Activated naive CD4-positive, alpha-beta T cell treated with anti-CD3 and anti-CD28 coated beads, Interleukin-2, amount 50 U/mL, for 72 hours (primary cell): Measurements from ENCODE around the gene BICDL2. TPM values are rescaled to one million over a fixed set of nuclear protein-coding genes. Genes with fewer than 3 reads are reported as not detected.
A peak's percentile ranks its signal among the peaks of the same experiment; 100 is the strongest.

Source experiments
- ATAC-seq, 2 donors: fragments of 150-1000 bp; cut with Tn5 transposase; 2 replicates each; pipeline ENCODE4 v1.10.0; 2021; ENCODE audit warnings: mild to moderate bottlenecking in 2 of 2, moderate library complexity in 2 of 2
- DNase-seq, 2 donors: peaks; one replicate each; pipeline ENCODE4 v3.0.0; 2021 to 2022; ENCODE audit warnings: low spot score in 2 of 2
- H3K27ac Mint-ChIP-seq, 2 donors: one replicate each; pipeline ENCODE4 v1.8.0; 2022; ENCODE audit warnings: mild to moderate bottlenecking in 2 of 2, mixed read lengths in 2 of 2
- H3K36me3 Mint-ChIP-seq, 2 donors: one replicate each; pipeline ENCODE4 v1.8.0; 2022; ENCODE audit warnings: mixed read lengths in 2 of 2
- H3K9me3 Mint-ChIP-seq, 2 donors: one replicate each; pipeline ENCODE4 v1.8.0; 2022; ENCODE audit warnings: mixed read lengths in 2 of 2
- total RNA-seq, 2 donors: library from RNA; stranded (reverse); gene quantifications; one replicate each; pipeline ENCODE4 v1.2.3, GENCODE V29; 2022

Gene BICDL2
- total RNA-seq, 2 donors from 2014 or later: 2.9 TPM; not detected in 1

DNA sequence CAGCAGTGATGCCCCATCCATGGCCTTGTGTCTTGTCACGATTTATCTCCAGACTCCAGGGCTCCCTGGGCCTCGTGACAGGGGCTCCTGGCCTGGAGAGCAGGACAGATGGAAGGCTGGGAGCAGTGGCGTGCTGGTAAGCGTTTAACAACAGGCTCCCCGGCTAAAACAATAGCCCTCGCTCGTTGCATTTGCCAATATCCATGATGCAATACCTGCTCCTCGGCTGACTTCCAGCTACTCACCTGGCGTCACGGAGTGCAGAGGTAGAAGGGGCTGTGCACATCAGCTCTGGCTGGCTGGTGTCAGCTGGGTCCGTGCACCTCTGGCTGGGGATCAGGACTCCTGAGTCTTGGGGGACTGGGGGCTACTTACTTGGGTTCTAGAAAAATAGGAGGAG is 1.5 kb upstream of the BICDL2 start:
- Mint-ChIP-seq H3K9me3 (no peaks in the 10 kb centered on the region), H3K36me3 (no peaks in the 10 kb centered on the region), H3K27ac (no peak overlapping the region)
- ATAC-seq: no peak
- DNase-seq: no peak

- ATAC-seq (no peak), DNase-seq (no peak)
- Mint-ChIP-seq H3K27ac (no peak overlapping the region), H3K36me3 (no peaks in the 10 kb centered on the region), H3K9me3 (no peaks in the 10 kb centered on the region)
Observed at GRCh38 chr16:3035972-3036725, 595 bp downstream of the BICDL2 start.

GRCh38 chr16:3035289-3035971 is 1.3 kb downstream of the BICDL2 start:
- Mint-ChIP-seq H3K36me3 (no peaks in the 10 kb centered on the region), H3K27ac (no peak overlapping the region), H3K9me3 (no peaks in the 10 kb centered on the region)
- no peak for DNase-seq
- no peak for ATAC-seq

- H3K9me3 Mint-ChIP-seq: no peaks in the 10 kb centered on the region
- DNase-seq (no peak), ATAC-seq (no peak)
- no peak overlapping the region for H3K27ac Mint-ChIP-seq
- H3K36me3 Mint-ChIP-seq: peaks cover 0 to 16% of the 10 kb centered on the region in 2 donors
Observed at GRCh38 chr16:3032624-3033023, 4.1 kb downstream of the BICDL2 start.

DNA sequence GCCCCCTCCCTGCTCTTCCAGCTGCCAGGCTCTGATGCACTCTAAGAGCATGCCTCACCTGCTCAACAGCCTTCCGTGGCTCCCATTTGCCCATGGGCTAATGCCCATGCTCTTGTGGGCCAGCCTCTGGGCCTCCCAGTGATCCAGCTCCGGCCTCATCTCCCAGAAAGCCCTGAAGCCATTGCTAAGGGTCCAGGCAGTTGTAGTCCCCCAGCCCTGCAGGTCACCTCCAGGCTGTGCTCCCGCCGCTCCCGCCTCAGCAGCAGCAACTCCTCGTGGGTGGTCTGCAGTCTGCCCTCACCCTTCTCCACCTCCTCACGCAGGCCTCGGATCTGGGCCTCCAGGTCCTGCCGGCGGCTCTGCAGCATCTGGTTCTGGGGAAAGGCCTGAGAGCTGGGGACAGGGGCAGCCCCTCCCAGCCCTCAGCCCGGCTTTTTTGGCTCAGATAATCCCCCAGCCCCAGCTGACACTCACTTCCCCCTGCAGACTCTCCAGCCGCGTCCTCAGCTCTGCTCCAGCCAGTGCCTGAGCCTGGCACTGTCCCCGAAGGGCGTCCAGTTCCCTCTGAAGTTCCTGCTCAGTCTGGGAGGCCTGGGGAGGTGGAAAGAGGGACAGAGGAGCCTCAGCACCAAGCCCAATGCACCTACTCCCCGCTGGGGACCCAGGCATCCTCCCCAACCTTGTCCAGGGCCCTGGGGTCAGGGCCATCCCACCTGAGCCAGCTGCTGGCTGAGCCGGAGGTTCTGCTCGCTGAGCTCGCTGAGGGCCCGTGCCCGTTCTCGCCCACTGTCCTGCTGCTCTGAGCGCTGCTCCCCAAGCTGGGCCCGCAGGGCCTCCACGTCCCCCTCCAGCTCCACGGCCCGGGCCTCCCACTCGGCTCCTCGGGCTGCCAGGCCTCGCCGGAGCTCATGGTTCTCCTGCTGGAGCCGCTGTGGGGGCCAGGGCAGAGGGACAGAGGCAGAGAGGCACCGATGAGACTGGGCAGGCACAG is 6.2 kb downstream of the BICDL2 start:
- DNase-seq (no peak), ATAC-seq (no peak)
- H3K36me3 Mint-ChIP-seq: peaks cover 0 to 24% of the 10 kb centered on the region in 2 donors
- H3K27ac Mint-ChIP-seq: peak overlapping the region in 1 of 2 donors; percentile 55
- H3K9me3 Mint-ChIP-seq: no peaks in the 10 kb centered on the region

DNA sequence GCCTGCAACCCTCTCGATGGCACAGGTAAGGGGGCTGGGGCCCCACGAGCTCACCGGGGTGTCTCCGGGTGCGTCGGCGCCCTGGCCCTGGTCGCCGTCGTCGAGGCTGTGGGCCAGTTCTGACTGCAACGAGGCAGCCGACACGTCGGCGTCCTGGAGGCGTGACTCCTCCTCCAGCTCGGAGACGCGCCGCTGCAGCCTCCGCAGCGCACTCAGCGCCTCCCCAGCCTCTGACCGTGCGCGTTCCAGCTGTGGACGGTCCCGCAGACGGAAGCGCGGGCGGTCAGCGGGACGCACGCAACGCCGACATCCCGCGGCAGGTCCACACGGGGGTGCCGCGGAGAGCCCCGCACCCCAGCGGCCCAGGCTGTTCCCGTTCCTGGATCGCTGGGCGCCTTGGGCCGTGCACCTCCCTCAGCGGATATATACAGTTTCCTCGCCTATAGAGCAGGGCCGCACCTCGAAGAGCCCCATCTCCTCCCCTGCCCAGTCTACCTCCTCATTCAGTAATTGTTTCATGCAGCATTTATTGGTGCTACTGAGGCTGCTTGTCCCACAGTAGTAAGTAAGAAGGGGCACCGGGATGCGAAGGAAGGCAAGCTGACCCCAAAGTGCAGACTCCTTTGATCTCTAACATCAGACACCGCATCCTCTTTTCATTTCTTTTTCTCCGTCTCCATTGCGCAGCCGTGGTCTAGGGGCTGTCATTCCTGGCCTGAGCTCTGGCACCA is 7.1 kb downstream of the BICDL2 start:
- peak in 1 of 2 donors; percentile 70 for DNase-seq
- Mint-ChIP-seq H3K9me3 (no peaks in the 10 kb centered on the region), H3K27ac (peak overlapping the region in 1 of 2 donors; percentile 55), H3K36me3 (peaks cover 0 to 24% of the 10 kb centered on the region in 2 donors)
- peak; percentile 43 to 65 for ATAC-seq

- DNase-seq (no peak), ATAC-seq (no peak)
- Mint-ChIP-seq H3K36me3 (peaks cover 5 to 29% of the 10 kb centered on the region in 2 donors), H3K9me3 (no peaks in the 10 kb centered on the region), H3K27ac (no peak overlapping the region)
Observed at GRCh38 chr16:3028716-3029319, 7.9 kb downstream of the BICDL2 start.

GRCh38 chr16:3027983-3028715 is 8.6 kb downstream of the BICDL2 start:
- DNase-seq: peak; percentile 83 to 96
- ATAC-seq: peak; percentile 43 to 56
- Mint-ChIP-seq H3K9me3 (no peaks in the 10 kb centered on the region), H3K27ac (no peak overlapping the region), H3K36me3 (peaks cover 5 to 29% of the 10 kb centered on the region in 2 donors)

GRCh38 chr16:3027489-3027795 is 9.3 kb downstream of the BICDL2 start:
- Mint-ChIP-seq H3K9me3 (no peaks in the 10 kb centered on the region), H3K27ac (no peak overlapping the region), H3K36me3 (peaks cover 11 to 29% of the 10 kb centered on the region in 2 donors)
- no peak for ATAC-seq
- DNase-seq: no peak

DNA sequence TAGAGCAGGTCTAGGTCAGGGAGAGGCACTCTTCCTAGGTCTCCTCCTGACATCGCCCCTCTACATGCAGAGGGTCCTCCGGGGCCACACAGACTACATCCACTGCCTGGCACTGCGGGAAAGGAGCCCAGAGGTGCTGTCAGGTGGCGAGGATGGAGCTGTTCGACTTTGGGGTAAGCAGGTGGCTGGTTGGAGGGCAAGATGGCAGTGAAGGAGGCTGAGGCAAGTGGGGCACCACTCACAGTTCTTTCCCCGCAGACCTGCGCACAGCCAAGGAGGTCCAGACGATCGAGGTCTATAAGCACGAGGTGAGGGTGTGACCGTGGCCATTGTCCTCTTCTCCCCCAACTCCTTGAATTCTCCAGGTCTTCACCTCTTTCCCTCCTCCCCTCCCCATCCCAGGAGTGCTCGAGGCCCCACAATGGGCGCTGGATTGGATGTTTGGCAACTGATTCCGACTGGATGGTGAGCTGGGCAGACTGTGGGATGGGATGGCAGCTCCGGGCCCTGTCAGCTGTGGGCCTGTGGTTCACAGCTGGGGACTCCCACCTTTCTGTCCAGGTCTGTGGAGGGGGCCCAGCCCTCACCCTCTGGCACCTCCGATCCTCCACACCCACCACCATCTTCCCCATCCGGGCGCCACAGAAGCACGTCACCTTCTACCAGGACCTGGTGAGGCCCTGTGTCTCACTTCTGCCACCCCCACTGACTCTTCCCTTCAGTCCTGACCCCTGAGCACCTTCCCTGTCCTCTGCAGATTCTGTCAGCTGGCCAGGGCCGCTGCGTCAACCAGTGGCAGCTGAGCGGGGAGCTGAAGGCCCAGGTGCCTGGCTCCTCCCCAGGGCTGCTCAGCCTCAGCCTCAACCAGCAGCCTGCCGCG is 9.9 kb downstream of the BICDL2 start:
- H3K27ac Mint-ChIP-seq: no peak overlapping the region
- H3K9me3 Mint-ChIP-seq: no peaks in the 10 kb centered on the region
- no peak for DNase-seq
- peaks cover 11 to 29% of the 10 kb centered on the region in 2 donors for H3K36me3 Mint-ChIP-seq
- ATAC-seq: no peak

- H3K9me3 Mint-ChIP-seq: no peaks in the 10 kb centered on the region
Observed at GRCh38 chr16:3026003-3026378, 10.8 kb downstream of the BICDL2 start.

DNA sequence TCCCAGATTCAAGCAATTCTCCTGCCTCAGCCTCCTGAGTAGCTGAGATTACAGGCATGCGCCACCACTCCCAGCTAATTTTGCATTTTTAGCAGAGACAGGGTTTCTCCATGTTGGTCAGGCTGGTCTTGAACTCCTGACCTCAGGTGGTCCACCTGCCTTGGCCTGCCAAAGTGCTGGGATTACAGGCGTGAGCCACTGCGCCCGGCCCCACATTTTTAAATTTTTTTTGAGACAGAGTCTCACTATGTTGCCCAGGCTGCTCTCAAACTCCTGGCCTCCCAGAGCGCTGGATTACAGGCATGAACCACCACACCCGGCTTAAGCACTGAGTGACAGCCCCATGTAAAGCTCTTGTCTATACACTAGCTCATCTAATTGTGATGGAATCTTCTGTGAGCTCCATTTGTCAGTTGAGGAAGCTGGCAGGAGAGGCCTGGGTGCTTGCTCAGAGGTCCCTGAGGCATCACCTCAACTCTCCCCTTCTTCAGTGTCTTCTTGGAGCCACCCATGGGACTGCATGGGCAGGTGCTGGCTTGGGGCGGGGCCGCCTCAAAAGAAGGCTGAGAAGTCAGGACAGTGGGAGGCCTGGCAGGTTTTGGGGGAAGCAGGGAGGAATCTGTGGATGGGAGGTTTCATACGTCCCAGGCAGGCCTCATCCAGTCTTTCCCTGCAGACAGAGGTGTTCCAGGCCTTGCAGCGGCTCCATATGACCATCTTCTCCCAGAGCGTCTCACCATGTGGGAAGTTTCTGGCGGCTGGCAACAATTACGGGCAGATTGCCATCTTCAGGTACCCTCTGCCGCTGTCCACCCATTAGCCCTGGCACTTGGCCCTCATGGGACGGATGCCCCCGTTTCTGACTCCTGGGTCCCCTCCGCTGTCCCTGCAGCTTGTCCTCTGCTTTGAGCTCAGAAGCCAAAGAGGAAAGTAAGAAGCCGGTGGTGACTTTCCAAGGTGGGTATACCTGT is 11.4 kb downstream of the BICDL2 start:
- ATAC-seq (no peak), DNase-seq (no peak)
- H3K9me3 Mint-ChIP-seq: no peaks in the 10 kb centered on the region
- peaks cover 11 to 29% of the 10 kb centered on the region in 2 donors for H3K36me3 Mint-ChIP-seq
- H3K27ac Mint-ChIP-seq: peak overlapping the region in 1 of 2 donors; percentile 72

More at GRCh38 chr16:3026003-3026378, 10.8 kb downstream of the BICDL2 start:
- H3K27ac Mint-ChIP-seq: no peak overlapping the region
- ATAC-seq (no peak), DNase-seq (no peak)
- peaks cover 11 to 29% of the 10 kb centered on the region in 2 donors for H3K36me3 Mint-ChIP-seq

DNA sequence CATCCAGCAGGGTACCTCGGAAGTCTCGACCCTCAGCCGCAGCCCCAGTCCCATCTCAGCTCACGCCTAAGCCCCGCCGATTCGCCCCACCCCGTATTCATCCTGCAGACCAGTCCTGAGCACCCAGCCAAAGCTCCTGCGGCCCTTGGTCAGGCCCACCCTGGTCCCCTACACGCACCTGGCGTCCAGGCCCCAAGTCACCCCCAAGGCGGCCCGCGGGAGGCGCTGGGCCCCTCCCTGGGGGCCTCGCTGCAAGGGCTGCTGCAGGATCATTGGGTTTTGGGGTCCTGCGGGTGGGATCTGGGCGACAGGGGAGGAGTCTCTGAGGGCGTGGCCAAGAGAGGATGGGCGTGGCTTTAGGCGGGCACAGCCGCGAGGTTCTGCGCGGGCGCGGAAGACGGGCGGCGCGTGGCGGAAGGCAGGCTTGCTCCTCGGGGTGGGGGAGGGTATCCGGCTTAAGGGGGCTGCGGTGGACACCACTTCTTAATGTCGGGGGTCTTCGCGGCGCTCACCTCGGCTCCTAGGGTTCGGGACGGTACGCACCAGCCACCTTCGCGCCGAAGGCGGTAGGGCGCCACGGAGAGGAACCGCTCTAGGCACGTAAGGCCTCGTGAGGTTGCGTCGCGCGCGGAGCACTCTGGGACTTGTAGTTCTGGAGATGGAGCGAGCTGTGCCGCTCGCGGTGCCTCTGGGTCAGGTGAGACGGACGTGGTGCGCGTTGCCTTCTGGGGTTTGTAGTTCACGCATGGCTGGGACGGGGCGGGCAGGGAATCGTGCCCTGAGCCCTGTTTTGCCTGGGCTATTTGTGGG is 12.9 kb downstream of the BICDL2 start, which contains the start of the genes HCFC1R1 and THOC6:
HCFC1R1 (minus strand) TSS at position 274 of the 810 bp plus-strand sequence; CDS start at position 273, 1 bp downstream.
THOC6 (plus strand) TSS at position 367 of the 810 bp plus-strand sequence; CDS start at position 659, 292 bp downstream.
- DNase-seq: peak; percentile 94 to 97
- Mint-ChIP-seq H3K9me3 (no peaks in the 10 kb centered on the region), H3K36me3 (peaks cover 11 to 17% of the 10 kb centered on the region in 2 donors), H3K27ac (peak within 1 kb of the TSS; percentile 85 to 96)
- ATAC-seq: peak; percentile 74 to 75
